ENCODE measurements around the gene FGF22. TPM values are rescaled to one million over a fixed set of nuclear protein-coding genes. Genes with fewer than 3 reads are reported as not detected.

The FGF22 gene
- polyA plus RNA-seq, 2 of the 4 experiments (the other 2 are of a cell fraction) = 0.13 to 1.0 TPM

DNA sequence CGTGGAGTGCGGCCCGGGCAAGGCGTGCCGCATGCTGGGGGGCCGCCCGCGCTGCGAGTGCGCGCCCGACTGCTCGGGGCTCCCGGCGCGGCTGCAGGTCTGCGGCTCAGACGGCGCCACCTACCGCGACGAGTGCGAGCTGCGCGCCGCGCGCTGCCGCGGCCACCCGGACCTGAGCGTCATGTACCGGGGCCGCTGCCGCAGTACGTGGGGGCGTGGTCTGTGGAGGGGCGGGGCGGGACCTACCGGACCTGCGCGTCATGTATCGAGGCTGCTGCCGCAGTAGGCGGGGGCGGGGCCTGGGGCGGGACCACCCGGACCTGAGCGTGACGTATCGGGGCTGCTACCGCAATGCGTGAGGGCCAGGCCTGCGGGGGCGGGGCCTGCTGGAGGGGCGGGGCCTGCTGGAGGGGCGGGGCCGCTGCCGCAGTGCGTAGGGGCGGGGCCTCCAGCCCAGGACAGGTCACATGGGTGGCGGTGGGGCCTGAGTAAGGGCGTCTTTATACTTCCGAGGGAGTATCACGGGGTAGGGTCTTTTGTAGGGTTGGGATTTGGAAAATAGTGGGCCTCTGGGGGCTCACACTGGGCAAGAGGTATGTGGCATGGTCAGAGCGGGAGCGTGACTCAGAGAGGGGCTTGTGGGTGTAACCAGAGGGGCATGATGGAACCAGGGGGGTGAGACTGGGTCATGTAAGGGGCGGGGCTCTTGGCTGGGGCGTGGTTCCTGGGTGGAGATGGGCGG is 40.8 kb downstream of the FGF22 start (continued):
- TF ChIP-seq, protein P1, sequence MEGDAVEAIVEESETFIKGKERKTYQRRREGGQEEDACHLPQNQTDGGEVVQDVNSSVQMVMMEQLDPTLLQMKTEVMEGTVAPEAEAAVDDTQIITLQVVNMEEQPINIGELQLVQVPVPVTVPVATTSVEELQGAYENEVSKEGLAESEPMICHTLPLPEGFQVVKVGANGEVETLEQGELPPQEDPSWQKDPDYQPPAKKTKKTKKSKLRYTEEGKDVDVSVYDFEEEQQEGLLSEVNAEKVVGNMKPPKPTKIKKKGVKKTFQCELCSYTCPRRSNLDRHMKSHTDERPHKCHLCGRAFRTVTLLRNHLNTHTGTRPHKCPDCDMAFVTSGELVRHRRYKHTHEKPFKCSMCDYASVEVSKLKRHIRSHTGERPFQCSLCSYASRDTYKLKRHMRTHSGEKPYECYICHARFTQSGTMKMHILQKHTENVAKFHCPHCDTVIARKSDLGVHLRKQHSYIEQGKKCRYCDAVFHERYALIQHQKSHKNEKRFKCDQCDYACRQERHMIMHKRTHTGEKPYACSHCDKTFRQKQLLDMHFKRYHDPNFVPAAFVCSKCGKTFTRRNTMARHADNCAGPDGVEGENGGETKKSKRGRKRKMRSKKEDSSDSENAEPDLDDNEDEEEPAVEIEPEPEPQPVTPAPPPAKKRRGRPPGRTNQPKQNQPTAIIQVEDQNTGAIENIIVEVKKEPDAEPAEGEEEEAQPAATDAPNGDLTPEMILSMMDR (IDR thresholded peaks at IDR 0.05) = peak; percentile 41
- TF ChIP-seq KDM1A (IDR thresholded peaks at IDR 0.05; ENCODE audit: low read depth) = no peak
- no peak for TF ChIP-seq FOSL2 (IDR thresholded peaks at IDR 0.05)
- peak; percentile 45 for TF ChIP-seq FOSL2 (CRISPR knock-in tag; IDR thresholded peaks at IDR 0.05)
- no peak for TF ChIP-seq POLR2AphosphoS2 (conservative IDR thresholded peaks at IDR 0.05; ENCODE audit: low read length)
- 0 out of 2 replicates have a peak, but pooled peaks have one; percentile 63 for TF ChIP-seq TP53 (CRISPR knock-in tag; IDR thresholded peaks at IDR 0.05)
- TF ChIP-seq HES2 (IDR thresholded peaks at IDR 0.05) = no peak
- TF ChIP-seq, protein P2, sequence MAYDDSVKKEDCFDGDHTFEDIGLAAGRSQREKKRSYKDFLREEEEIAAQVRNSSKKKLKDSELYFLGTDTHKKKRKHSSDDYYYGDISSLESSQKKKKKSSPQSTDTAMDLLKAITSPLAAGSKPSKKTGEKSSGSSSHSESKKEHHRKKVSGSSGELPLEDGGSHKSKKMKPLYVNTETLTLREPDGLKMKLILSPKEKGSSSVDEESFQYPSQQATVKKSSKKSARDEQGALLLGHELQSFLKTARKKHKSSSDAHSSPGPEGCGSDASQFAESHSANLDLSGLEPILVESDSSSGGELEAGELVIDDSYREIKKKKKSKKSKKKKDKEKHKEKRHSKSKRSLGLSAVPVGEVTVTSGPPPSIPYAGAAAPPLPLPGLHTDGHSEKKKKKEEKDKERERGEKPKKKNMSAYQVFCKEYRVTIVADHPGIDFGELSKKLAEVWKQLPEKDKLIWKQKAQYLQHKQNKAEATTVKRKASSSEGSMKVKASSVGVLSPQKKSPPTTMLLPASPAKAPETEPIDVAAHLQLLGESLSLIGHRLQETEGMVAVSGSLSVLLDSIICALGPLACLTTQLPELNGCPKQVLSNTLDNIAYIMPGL (CRISPR knock-in tag; IDR thresholded peaks at IDR 0.05; ENCODE audit: borderline replicate concordance) = no peak
- no peak; the same call in 1 of the 2 replicates for TF ChIP-seq MAX (IDR thresholded peaks at IDR 0.05)
- TF ChIP-seq, protein P3, sequence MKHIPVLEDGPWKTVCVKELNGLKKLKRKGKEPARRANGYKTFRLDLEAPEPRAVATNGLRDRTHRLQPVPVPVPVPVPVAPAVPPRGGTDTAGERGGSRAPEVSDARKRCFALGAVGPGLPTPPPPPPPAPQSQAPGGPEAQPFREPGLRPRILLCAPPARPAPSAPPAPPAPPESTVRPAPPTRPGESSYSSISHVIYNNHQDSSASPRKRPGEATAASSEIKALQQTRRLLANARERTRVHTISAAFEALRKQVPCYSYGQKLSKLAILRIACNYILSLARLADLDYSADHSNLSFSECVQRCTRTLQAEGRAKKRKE (CRISPR knock-in tag; IDR thresholded peaks at IDR 0.05; ENCODE audit: low read depth) = no peak
- TF ChIP-seq, protein P4, sequence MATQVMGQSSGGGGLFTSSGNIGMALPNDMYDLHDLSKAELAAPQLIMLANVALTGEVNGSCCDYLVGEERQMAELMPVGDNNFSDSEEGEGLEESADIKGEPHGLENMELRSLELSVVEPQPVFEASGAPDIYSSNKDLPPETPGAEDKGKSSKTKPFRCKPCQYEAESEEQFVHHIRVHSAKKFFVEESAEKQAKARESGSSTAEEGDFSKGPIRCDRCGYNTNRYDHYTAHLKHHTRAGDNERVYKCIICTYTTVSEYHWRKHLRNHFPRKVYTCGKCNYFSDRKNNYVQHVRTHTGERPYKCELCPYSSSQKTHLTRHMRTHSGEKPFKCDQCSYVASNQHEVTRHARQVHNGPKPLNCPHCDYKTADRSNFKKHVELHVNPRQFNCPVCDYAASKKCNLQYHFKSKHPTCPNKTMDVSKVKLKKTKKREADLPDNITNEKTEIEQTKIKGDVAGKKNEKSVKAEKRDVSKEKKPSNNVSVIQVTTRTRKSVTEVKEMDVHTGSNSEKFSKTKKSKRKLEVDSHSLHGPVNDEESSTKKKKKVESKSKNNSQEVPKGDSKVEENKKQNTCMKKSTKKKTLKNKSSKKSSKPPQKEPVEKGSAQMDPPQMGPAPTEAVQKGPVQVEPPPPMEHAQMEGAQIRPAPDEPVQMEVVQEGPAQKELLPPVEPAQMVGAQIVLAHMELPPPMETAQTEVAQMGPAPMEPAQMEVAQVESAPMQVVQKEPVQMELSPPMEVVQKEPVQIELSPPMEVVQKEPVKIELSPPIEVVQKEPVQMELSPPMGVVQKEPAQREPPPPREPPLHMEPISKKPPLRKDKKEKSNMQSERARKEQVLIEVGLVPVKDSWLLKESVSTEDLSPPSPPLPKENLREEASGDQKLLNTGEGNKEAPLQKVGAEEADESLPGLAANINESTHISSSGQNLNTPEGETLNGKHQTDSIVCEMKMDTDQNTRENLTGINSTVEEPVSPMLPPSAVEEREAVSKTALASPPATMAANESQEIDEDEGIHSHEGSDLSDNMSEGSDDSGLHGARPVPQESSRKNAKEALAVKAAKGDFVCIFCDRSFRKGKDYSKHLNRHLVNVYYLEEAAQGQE (IDR thresholded peaks at IDR 0.05) = no peak
- TF ChIP-seq RAD21 (conservative IDR thresholded peaks at IDR 0.05 in 1 of 2, IDR thresholded peaks at IDR 0.05 in 1 of 2) = peak in 1 of 2 experiments; percentile 13; a peak in 2 of 5 replicates
- TF ChIP-seq MYC (IDR thresholded peaks at IDR 0.05; ENCODE audit: borderline replicate concordance, low read length) = peak; percentile 62
- TF ChIP-seq EHMT2 (IDR thresholded peaks at IDR 0.05; ENCODE audit: low read depth) = no peak
- TF ChIP-seq MAZ (IDR thresholded peaks at IDR 0.05; ENCODE audit: borderline replicate concordance, low read depth, low read length) = 0 out of 2 replicates have a peak, but pooled peaks have one; percentile 21
- no peak for TF ChIP-seq EHF (CRISPR knock-in tag; IDR thresholded peaks at IDR 0.05)
- peak; percentile 77 for TF ChIP-seq USF2 (IDR thresholded peaks at IDR 0.05)
- peak; percentile 64 for TF ChIP-seq PBX3 (IDR thresholded peaks at IDR 0.05)
- no peak for TF ChIP-seq ELK1 (IDR thresholded peaks at IDR 0.05; ENCODE audit: low read depth, low read length)
- peak; percentile 49 to 89 for TF ChIP-seq JUN (IDR thresholded peaks at IDR 0.05)
- no peak for TF ChIP-seq ZNF302 (CRISPR knock-in tag; IDR thresholded peaks at IDR 0.05)
- no peak for TF ChIP-seq SREBF2 (IDR thresholded peaks at IDR 0.05)
- no peak for TF ChIP-seq CBX2 (IDR thresholded peaks at IDR 0.05; ENCODE audit: borderline replicate concordance, low read depth)
- no peak for TF ChIP-seq HOXA7 (CRISPR knock-in tag; IDR thresholded peaks at IDR 0.05)
- no peak for TF ChIP-seq HDAC2 (IDR thresholded peaks at IDR 0.05)
- no peak for TF ChIP-seq ZFP36 (IDR thresholded peaks at IDR 0.05; ENCODE audit: borderline replicate concordance, partially characterized antibody)
- no peak for TF ChIP-seq BHLHE40 (IDR thresholded peaks at IDR 0.05; ENCODE audit: low read depth, low read length)
- no peak for TF ChIP-seq ZSCAN20 (CRISPR knock-in tag; IDR thresholded peaks at IDR 0.05)
- TF ChIP-seq SMC3 (IDR thresholded peaks at IDR 0.05) = peak; percentile 41; the same call in 2 of the 3 replicates
